K562 (cell line): ENCODE results near the gene ZBTB24. TPM values are rescaled to one million over a fixed set of nuclear protein-coding genes. Genes with fewer than 3 reads are reported as not detected.

Source experiments
- BRD9 ChIP-seq: fragments of 450-650 bp; IDR thresholded peaks from 2 replicates; pipeline ENCODE4 v1.6.1; 2018; ENCODE audit warnings: low read depth; ENCODE audit not compliant: partially characterized antibody
- CBX5 ChIP-seq: IDR thresholded peaks from 2 replicates; pipeline ENCODE4 v1.6.1; 2014; ENCODE audit warnings: low read depth, borderline replicate concordance
- HMGN3 ChIP-seq: IDR thresholded peaks from 2 replicates; pipeline ENCODE4 v1.6.1; 2011; ENCODE audit warnings: borderline replicate concordance, low read depth, mild to moderate bottlenecking, mixed read lengths, low read length; ENCODE audit not compliant: insufficient read length; ENCODE audit errors: extremely low read depth
- MYC ChIP-seq, 2 experiments: fragments of 250-450 bp in 1 of 2; sonication (Bioruptor Pico) in 1 of 2; IDR thresholded peaks; 2 replicates each; pipeline versions ENCODE4 v1.5.1 to v1.6.1; 2012 to 2021; ENCODE audit warnings: low read depth in 2 of 2, borderline replicate concordance in 1 of 2, improper control_type of control experiment in 1 of 2, low read length in 1 of 2, mild to moderate bottlenecking in 1 of 2, moderate library complexity in 1 of 2
- PHF20 ChIP-seq: fragments of 450-650 bp; IDR thresholded peaks from 2 replicates; pipeline ENCODE4 v1.6.1; 2018; ENCODE audit not compliant: partially characterized antibody
- PHF8 ChIP-seq: fragments of 200-600 bp; sonication (generic); IDR thresholded peaks from 2 replicates; pipeline ENCODE4 v1.6.1; 2012; ENCODE audit warnings: mixed run types, mild to moderate bottlenecking, inconsistent platforms, low read length, moderate library complexity, borderline replicate concordance
- SMAD4 ChIP-seq: fragments of 250-450 bp; sonication (Bioruptor Pico); conservative IDR thresholded peaks from 2 replicates; pipeline ENCODE4 v1.8.0; 2021; ENCODE audit warnings: inconsistent platforms, mild to moderate bottlenecking, moderate library complexity
- SRF ChIP-seq, 2 experiments: fragments of 250-450, 450-650 bp in 1 of 2; sonication (Bioruptor Pico) in 1 of 2; sonication (generic) in 1 of 2; formaldehyde crosslinking; IDR thresholded peaks; 2 replicates each; pipeline versions ENCODE4 v1.5.0 to v1.5.1; 2020 to 2022; ENCODE audit warnings: mild to moderate bottlenecking in 1 of 2, missing genetic modification reagents in 1 of 2
- ZBTB17 ChIP-seq: fragments of 450-650 bp; formaldehyde crosslinking; IDR thresholded peaks from 2 replicates; pipeline ENCODE4 v1.4.0; 2020; ENCODE audit warnings: mild to moderate bottlenecking
- ZBTB7A ChIP-seq: IDR thresholded peaks from 2 replicates; pipeline ENCODE4 v1.6.1; 2011; ENCODE audit warnings: low read depth, mild to moderate bottlenecking, low read length, moderate library complexity, borderline replicate concordance; ENCODE audit not compliant: control insufficient read depth
- ZNF318 ChIP-seq, 2 experiments: fragments of 450-650 bp; IDR thresholded peaks; 2 replicates each; pipeline ENCODE4 v1.6.1; 2016; ENCODE audit warnings: mild to moderate bottlenecking in 2 of 2, borderline replicate concordance in 1 of 2, low read depth in 1 of 2, moderate library complexity in 1 of 2
- polyA plus RNA-seq, 8 experiments: library from polyadenylated mRNA; depleted of rRNA in 4 of 8; stranded (reverse) in 5 of 8; unstranded in 3 of 8; fragments of >200 nt; fragmentation: Nextera tagmentation in 2 of 8; fragmentation: Illumina TruSeq in 1 of 8; extraction: Ambion mirVana in 2 of 8; extraction: Trizol in 1 of 8; gene quantifications; 2 replicates each; pipeline versions ENCODE4 v1.2.1 to v1.2.3, GENCODE V29; 2011 to 2014; ENCODE audit warnings: inconsistent platforms in 1 of 8, missing spikeins in 1 of 8
- total RNA-seq, 7 experiments: library from RNA; depleted of rRNA in 6 of 7; stranded (reverse); fragments of >200 nt in 6 of 7; fragmentation: Illumina TruSeq in 2 of 7; extraction: Trizol in 2 of 7; gene quantifications; 2 replicates each; pipeline versions ENCODE4 v1.2.1 to v1.2.3, GENCODE V29; 2011 to 2021; ENCODE audit warnings: low replicate concordance in 1 of 7
- TF ChIP-seq, protein P1 (sequence below): fragments of 250-450 bp; sonication (Bioruptor Pico); IDR thresholded peaks from 2 replicates; pipeline ENCODE4 v1.5.1; 2021; ENCODE audit warnings: mild to moderate bottlenecking

ZBTB24 gene
- total and polyA plus RNA-seq, 9 of the 15 experiments (the other 6 are each of a cell fraction or from before 2014, with no cell fraction given): 2.0 to 16.7 (median 8.3) TPM

- TF ChIP-seq ZNF318 (IDR thresholded peaks at IDR 0.05; ENCODE audit: borderline replicate concordance in 1 of 2, low read depth in 1 of 2) (no peak), ZBTB7A (0 out of 2 replicates have a peak, but pooled peaks have one; percentile 62), MYC (IDR thresholded peaks at IDR 0.05; ENCODE audit: low read depth, low read length) (no peak), MYC (CRISPR knock-in tag; IDR thresholded peaks at IDR 0.05; ENCODE audit: borderline replicate concordance, low read depth) (peak; percentile 19; the same call in 1 of the 2 replicates), ZBTB17 (CRISPR knock-in tag) (peak; percentile 39; the same call in 1 of the 2 replicates), PHF8 (peak; percentile 61; the same call in 1 of the 2 replicates), PHF20 (peak; percentile 54), SMAD4 (peak; percentile 65), BRD9 (no peak), CBX5 (no peak), HMGN3 (peak; percentile 2), SRF (CRISPR knock-in tag; IDR thresholded peaks at IDR 0.05) (0 out of 4 replicates have a peak, but pooled peaks of 1 of the 2 experiments have one; percentile 3)
- TF ChIP-seq, protein P1, sequence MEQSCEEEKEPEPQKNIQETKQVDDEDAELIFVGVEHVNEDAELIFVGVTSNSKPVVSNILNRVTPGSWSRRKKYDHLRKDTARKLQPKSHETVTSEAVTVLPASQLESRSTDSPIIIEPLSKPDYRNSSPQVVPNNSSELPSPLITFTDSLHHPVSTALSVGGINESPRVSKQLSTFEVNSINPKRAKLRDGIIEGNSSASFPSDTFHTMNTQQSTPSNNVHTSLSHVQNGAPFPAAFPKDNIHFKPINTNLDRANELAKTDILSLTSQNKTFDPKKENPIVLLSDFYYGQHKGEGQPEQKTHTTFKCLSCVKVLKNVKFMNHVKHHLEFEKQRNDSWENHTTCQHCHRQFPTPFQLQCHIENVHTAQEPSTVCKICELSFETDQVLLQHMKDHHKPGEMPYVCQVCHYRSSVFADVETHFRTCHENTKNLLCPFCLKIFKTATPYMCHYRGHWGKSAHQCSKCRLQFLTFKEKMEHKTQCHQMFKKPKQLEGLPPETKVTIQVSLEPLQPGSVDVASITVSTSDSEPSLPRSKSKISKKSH (CRISPR knock-in tag): no peak
Observed at GRCh38 chr6:109456111-109456583, 26.9 kb downstream of the ZBTB24 start (continued).
